ENCODE results near the gene POU2F1. TPM values are rescaled to one million over a fixed set of nuclear protein-coding genes. Genes with fewer than 3 reads are reported as not detected.

Gene POU2F1
- total RNA-seq, 1 experiment from 2014 or later = 3.7 TPM

DNA sequence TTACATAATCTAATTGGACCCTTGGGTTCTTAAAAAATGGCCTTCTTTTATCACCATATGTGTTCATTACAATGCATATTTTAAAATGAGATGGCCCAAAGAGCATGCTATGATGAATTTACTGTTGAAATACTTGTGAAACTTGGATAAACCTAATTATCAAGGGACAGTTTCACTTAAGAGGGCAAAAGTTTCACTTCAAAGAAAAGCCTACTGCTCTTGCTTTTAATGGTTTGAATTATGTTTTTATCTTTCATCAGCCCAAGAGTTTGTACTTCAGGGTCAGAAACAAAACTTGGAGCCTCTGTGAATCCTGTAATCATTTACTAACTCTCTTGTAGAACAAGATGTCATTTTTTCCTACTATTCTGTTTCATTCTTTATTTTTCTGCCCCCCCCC lies 32.3 kb downstream of the POU2F1 start:
- in situ Hi-C loops (cut with HindIII; ENCODE audit: low pct_unique_long_range_greater_than_20kb, low sequenced_read_pairs) = no loop called here
- DNase-seq (ENCODE audit: low read depth) = no peak

DNA sequence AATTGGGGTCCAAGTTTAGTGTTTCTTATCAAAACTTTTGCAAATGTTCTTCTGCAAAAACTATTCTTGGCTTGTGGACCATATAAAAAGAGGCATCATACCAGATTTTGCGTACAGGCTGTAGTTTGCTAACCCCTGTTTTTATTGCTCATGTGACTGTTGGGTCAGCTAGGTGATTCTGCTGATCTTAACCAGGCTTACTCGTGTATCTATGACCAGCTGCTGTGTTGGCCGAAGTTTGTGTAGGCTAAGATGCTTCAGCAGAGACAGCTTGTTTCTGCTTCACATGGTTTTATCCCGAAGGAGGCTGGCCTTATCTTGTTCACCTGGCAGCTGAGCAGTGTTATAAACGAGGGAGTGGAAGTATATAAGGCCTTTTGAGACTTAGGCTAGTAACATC lies 38.2 kb downstream of the POU2F1 start:
- in situ Hi-C loops (cut with HindIII; ENCODE audit: low pct_unique_long_range_greater_than_20kb, low sequenced_read_pairs) = no loop called here
- DNase-seq (ENCODE audit: low read depth) = no peak

DNA sequence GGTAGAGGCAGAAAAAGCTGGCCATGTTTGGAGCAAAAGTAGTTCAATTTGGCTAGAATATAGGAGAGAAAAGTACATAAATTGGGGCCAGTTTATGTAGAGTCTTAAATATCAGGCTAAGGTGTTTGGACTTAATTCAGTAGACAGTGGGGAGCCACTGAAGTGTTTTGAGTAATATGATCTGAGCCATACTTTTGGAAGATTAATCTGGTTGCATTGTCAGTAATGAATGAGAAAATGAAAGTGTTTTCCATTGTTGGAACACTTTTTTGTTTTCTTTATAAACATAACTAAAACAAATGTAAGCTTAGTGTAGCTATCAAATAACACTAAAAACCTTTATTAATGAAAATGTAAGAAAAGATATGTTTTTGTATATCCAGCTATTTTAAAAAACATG lies 42.1 kb downstream of the POU2F1 start:
- in situ Hi-C loops (cut with HindIII; ENCODE audit: low pct_unique_long_range_greater_than_20kb, low sequenced_read_pairs) = no loop called here
- DNase-seq (ENCODE audit: low read depth) = no peak

DNA sequence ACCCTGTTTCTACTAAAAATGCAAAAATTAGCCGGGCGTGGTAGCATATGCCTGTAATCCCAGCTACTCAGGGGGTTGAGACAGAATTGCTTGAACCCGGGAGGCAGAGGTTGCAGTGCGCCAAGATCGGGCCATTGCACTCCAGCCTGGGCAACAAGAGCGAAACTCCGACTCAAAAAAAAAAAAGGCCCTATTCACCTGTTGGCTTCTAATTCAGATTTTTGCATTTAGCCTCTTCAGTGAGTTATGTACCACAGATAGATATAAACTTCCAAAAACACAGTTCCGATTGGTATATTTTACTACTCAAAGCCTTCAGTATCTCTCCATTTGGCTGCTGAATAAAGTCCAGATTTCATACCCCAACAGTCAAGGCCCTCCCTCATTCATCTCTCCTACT lies 42.7 kb downstream of the POU2F1 start:
- DNase-seq (ENCODE audit: low read depth) = no peak
- in situ Hi-C loops (cut with HindIII; ENCODE audit: low pct_unique_long_range_greater_than_20kb, low sequenced_read_pairs) = no loop called here

DNA sequence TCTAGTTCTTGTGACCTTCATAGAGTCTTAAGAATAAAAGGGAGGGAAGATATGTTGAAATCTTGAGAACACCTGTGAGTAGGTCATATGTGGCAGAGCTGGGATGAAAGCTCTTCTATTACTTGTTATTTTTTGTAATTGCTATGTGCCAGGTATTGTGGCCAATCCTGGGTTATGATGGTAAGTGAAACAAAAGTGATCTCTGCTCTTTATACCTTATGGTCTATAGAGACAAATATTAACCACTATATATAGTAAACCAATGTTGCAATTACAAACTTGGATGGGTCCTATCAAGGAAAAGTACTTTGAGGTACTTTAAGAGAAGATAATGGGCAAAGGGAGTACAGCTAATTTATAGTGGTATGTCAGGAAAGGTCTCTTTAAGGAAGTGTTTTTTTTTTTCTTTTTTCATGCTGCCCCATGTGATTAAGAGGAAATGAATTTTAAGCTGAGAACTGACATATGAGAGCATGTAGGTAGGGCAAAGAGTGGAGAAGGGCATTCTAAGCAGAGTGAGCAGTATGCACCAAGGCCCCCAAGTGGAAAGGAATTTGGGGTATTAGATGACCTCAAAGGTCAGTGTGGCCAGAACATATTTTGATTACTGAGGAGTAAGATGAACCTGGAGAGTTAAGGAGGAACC lies 43.3 kb downstream of the POU2F1 start:
- in situ Hi-C loops (cut with HindIII; ENCODE audit: low pct_unique_long_range_greater_than_20kb, low sequenced_read_pairs) = no loop called here
- DNase-seq (ENCODE audit: low read depth) = peak; percentile 19

DNA sequence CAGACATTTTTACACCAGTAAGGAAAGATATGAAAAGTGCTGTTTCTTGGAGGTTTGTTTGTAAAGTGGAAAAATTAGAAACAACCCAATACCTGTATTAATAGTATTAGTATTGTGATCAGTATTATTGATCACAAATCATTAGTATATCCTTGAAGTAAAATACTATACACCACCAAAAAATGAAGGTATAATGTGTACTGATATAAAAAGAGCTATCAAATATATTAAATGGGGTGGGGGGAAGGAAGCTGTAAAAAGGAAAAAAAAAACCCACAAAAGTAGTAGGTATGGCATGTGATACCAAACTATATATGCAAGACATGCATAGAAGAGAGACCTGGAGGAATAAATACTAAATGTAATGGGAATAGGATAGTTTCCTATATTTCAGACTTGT lies 46.3 kb downstream of the POU2F1 start:
- in situ Hi-C loops (cut with HindIII; ENCODE audit: low pct_unique_long_range_greater_than_20kb, low sequenced_read_pairs) = no loop called here
- DNase-seq (ENCODE audit: low read depth) = no peak

DNA sequence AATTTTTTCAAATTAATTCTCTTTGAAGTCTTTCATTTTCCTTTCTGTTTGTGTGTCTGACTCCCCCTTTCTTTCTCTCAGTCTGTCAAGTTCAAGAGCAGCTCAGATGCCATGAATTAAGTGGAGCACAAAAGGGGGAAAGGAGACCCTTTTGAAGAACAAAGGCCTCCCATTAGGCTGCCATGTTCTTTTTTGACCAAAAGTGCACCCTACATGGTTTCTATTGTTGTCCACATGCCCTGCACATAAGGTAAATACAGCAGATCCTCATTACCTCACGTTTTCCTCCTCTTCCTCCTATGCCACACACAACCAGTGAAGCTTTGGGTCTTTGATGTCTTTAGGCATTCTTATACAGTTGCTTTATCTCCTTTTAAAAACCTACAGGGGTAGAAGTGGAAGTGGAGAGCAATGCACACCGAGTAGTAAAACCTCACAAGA lies 47.7 kb downstream of the POU2F1 start:
- in situ Hi-C loops (cut with HindIII; ENCODE audit: low pct_unique_long_range_greater_than_20kb, low sequenced_read_pairs) = no loop called here
- no peak for DNase-seq (ENCODE audit: low read depth)

DNA sequence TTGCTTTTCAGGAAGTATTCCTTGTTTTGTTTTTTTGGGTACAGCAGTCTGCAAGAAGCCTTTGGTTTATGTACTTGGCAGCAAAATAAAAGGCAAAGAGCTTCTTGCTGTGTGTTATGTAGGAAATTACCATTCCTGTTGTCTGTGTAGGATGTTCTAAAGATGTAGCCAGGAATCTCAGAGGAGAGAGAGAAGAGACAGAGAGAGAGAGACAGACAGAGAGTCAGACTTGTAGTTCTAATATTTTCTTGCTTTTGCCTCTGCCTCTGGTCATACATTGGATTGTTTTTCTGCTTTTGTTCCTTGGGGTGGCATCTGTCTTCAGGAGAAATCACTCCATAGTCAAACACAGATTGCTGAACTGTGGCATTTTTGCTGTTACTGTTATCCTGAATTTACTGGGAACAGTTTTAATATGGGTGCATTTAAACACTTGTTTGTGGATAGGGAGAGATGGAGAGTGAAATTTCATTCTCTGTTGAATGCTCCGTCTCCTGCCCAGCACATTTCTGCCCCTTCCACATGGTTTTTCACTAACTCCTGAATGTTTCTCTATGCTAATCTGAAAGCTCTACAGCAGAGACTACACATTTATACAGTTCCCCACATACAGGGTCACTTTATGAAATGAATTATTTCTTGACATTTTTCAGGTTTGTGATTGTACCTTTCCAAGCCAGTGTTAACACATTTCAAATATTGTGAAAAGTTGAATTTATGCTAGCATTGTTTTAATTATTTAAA lies 49.8 kb downstream of the POU2F1 start:
- no peak for DNase-seq (ENCODE audit: low read depth)
- in situ Hi-C loops (cut with HindIII; ENCODE audit: low pct_unique_long_range_greater_than_20kb, low sequenced_read_pairs) = no loop called here

DNA sequence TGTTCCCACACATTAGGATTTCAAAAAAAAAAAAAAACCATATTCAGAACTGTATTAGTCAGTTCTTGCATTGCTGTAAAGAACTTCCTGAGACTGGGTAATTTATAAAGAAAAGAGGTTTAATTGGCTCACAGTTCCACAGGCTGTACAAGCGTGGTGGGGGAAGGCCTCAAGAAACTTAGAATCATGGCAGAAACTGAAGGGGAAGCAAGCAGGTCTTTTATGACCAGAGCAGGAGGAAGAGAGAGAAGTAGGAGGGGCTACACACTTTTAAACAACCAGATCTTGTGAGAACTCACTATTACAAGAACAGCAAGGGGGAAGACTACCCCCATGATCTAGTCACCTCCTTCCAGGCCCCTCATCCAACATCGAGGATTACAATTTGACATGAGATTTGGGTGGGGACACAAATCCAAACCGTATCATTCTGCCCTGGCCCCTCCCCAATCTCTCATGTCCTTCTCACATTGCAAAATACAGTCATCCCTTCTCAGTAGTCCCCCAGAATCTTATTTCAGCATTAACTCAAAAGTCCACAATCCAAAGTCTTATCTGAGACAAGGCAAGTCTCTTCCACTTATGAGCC lies 51.8 kb downstream of the POU2F1 start:
- no peak for DNase-seq (ENCODE audit: low read depth)
- in situ Hi-C loops (cut with HindIII; ENCODE audit: low pct_unique_long_range_greater_than_20kb, low sequenced_read_pairs) = no loop called here

DNA sequence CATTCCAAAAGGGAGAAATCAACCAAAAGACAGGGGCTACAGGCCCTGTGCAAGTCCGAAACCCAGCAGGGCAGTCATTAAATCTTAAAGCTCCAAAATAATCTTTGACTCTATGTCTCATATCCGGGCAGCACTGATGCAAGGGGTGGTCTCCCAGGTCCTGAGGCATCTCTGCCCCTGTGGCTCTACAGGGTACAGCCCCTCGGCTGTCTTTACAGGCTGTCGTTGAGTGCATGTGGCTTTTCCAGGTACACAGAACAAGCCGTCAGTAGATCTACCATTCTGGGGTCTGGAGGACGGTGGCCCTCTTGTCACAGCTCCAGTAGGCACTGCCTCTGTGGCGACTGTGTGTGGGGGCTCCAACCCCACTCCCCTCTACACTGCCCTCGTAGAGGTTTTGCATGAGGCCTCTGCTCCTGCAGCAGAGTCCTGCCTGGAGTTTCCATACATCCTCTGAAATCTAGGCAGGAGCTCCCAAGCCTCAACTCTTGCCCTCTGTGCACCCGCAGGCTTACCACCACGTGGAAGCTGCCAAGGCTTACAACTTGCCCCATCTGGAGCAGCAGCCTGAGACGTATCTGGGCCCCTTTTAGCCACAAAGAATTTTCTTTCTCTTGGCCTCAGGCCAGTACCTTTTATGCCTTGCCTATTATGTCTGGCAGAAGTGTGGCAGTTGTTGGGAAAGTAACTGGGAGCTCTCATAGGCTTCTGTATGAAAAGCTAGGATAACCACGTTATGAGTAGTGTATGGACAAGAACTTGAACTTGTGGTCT lies 52.5 kb downstream of the POU2F1 start:
- in situ Hi-C loops (cut with HindIII; ENCODE audit: low pct_unique_long_range_greater_than_20kb, low sequenced_read_pairs) = no loop called here
- DNase-seq (ENCODE audit: low read depth) = no peak

DNA sequence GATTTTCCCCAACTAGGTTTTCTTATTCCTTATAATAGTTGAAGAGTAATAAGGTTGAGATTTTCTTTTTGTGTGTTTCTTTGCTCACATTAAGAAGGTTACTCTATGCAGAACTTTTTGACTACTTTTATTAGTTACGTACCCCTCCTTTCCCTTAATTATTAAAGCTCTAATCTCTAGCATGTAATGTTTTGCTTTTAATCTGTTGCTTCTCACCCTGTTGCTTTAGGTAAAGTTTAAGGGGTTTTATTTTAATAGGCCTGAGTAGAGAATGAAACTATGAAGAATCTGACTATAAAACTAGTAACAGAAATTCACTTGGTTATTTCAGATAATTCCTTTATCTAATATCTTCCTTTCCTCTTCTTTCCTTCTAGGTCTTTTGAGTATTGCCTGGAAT lies 53.4 kb downstream of the POU2F1 start:
- in situ Hi-C loops (cut with HindIII; ENCODE audit: low pct_unique_long_range_greater_than_20kb, low sequenced_read_pairs) = no loop called here
- no peak for DNase-seq (ENCODE audit: low read depth)

DNA sequence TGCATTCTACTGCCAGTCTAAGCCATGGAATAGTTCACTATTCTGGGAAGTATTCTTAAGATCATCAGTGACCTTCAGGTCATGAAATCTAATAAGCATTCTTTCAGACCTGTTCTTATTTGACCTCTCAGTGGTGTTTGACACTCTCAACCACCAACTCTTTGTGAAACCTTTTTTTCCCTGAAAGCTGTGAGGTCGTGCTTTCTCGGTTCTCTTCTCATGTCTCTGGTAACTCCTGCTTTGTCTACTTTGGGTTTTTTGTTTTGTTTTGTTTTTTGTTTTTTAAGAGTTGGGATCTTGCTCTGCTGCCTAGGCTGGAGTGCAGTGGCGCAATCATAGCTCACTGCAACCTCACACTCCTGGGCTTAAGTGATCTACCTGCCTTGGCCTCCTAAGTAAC lies 56.3 kb downstream of the POU2F1 start:
- DNase-seq (ENCODE audit: low read depth) = no peak
- in situ Hi-C loops (cut with HindIII; ENCODE audit: low pct_unique_long_range_greater_than_20kb, low sequenced_read_pairs) = no loop called here

DNA sequence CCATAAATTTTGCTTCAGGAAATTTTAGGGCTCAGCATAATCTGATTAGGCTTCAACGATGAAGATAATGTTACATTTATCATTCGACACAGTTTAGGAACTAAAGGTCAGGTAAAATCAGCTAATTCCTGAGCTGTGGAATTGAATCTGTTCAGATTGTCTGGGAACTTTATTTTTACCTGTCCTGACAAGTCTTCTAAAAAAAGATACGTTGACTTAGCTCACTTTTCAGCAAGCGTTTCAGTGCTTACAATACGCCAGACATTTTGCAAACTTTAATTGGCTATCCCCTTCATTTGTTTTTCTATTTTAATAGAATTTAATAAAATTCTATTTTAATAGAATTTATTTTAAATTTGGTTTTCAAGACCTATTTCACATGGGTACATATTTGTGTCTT lies 57.8 kb downstream of the POU2F1 start:
- no peak for DNase-seq (ENCODE audit: low read depth)
- in situ Hi-C loops (cut with HindIII; ENCODE audit: low pct_unique_long_range_greater_than_20kb, low sequenced_read_pairs) = no loop called here

DNA sequence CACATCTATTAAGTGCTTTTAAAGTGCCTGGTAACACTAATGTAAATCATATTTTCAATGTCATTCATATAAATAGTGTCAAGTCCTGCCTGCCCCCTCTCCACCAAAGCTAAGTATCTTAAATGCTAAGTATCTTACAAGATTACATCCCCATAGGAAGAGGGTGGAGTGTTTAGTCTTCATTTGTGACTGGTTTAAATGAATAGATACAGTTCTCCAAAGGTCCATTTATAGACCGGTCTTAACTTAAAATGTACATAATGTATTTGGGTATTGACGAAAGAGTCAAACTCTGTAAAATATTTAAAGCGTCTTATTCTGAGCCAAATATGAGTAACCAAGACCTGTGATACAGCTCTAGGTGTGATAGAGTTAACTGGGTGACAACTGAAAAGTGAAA lies 60.2 kb downstream of the POU2F1 start:
- in situ Hi-C loops (cut with HindIII; ENCODE audit: low pct_unique_long_range_greater_than_20kb, low sequenced_read_pairs) = no loop called here
- no peak for DNase-seq (ENCODE audit: low read depth)

DNA sequence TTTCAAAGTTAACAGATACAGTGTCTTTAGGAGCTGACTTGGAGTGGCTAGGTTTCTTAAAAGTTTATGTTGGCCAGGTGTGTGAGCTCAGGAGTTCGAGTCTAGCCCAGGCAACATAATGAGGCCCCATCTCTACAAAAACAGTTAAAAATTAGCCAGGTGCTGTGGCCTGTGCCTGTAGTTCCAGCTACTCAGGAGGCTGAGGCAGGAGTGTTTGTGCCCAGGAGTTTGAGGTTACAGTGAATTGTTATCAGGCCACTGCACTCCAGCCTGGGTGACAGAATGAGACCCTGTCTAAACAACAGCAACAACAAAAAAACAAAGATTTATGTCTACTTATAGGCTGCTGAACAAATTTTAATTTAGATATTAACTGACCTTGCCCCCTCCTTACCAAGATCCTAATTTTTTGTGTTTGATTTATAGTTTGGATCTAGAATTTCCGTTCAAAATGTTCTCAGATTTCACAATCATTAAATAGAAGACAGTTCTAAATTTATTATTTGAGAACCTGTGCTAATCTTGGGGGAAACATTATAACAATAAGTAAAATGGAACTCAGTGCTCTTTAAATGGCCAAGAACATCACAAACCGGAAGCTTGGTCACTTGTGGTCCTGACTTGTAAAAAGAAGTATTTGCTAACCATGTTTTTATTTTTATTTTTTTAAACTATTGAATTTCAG lies 67.8 kb downstream of the POU2F1 start:
- in situ Hi-C loops (cut with HindIII; ENCODE audit: low pct_unique_long_range_greater_than_20kb, low sequenced_read_pairs) = no loop called here
- DNase-seq (ENCODE audit: low read depth) = no peak

DNA sequence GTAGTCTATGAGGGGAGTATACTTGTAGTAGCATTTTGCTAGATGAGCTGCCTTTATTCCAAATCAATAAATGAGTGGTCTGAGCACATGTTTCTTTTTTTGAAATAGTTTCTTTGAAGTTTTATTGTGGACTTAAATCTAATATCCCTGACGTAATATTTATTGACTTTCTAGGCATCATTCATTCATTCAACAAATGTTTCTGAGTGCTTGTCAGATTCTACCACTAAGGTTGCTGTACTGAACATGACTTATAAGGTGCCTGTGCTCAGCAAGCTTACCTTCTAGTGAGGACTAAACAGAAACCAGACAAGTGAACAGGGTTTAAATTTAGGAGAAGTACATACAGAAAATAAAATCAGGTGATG lies 68.4 kb downstream of the POU2F1 start:
- DNase-seq (ENCODE audit: low read depth) = no peak
- in situ Hi-C loops (cut with HindIII; ENCODE audit: low pct_unique_long_range_greater_than_20kb, low sequenced_read_pairs) = no loop called here

DNA sequence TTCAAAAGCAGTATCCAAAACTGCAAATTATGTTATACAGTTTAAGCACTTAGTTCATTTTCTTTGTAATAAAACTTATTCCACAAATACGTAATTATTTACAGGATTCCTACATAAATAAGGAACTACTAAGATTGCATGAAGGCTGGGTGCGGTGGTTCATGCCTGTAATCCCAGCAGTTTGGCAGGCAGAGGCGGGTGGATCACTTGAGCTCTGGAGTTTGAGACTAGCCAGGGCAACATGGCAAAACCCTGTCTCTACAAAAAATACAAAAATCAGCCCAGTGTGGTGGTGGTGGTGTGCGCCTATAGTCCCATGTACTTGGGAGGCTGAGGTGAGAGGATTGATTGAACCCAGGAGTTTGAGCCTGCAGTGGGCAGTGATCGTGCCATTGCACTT lies 69.3 kb downstream of the POU2F1 start:
- DNase-seq (ENCODE audit: low read depth) = no peak
- in situ Hi-C loops (cut with HindIII; ENCODE audit: low pct_unique_long_range_greater_than_20kb, low sequenced_read_pairs) = no loop called here

DNA sequence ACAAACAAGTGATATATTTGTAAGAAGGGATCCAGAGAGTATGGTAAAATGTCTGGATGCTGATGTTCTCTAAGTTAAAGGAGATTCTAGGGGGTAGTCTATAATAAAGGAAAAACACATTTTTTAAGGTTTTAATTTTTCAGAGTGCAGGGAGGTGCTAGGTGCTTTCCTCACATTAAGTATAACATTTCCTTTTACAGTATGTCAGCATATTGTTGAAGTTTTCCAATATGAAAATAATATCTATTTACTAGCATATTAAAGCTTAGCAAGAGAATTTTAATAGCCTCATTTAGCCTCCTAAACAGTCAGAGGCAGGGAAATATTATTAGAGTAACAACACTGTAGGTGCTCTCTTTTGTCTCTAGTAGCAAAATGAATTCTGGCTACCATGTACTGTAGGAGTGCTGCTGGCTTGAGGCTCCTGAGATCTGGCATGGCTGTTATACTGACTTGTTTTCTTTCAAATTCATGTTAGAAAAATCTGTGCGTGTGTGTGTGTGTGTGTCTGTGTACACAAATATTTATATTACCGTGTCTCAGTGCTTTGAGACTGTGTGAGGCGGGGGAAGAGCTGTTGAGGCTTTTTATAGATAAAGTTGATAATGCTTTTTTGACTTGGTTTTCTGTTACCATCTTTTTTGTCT lies 71.0 kb downstream of the POU2F1 start:
- in situ Hi-C loops (cut with HindIII; ENCODE audit: low pct_unique_long_range_greater_than_20kb, low sequenced_read_pairs) = no loop called here
- DNase-seq (ENCODE audit: low read depth) = no peak

Data from Caki2 (cell line).